SKM-1 (cell line): ENCODE data around the gene ADRA2A.

Source experiments
- DNase-seq: peaks from one replicate; lab custom pipeline; 2025; ENCODE audit not compliant: unreplicated experiment; lab: John Stamatoyannopoulos, UW

ADRA2A gene

GRCh38 chr10:111083222-111084095, 6.6 kb downstream of the ADRA2A start:
- no peak for DNase-seq

GRCh38 chr10:111084366-111085255, 7.8 kb downstream of the ADRA2A start:
- no peak for DNase-seq

- DNase-seq: no peak
Measured at GRCh38 chr10:111085690-111086353, 9.0 kb downstream of the ADRA2A start.

- no peak for DNase-seq
Measured at GRCh38 chr10:111086574-111086973, 9.7 kb downstream of the ADRA2A start.

GRCh38 chr10:111087331-111087756, 10.5 kb downstream of the ADRA2A start:
- no peak for DNase-seq

- DNase-seq: no peak
Measured at GRCh38 chr10:111087968-111088505, 11.2 kb downstream of the ADRA2A start.

- DNase-seq: no peak
Measured at GRCh38 chr10:111089293-111089692, 12.5 kb downstream of the ADRA2A start.

- DNase-seq: no peak
Measured at GRCh38 chr10:111091833-111092232, 15.0 kb downstream of the ADRA2A start.

- no peak for DNase-seq
Measured at GRCh38 chr10:111093741-111094380, 17.0 kb downstream of the ADRA2A start.

GRCh38 chr10:111098679-111099437, 22.0 kb downstream of the ADRA2A start:
- no peak for DNase-seq

GRCh38 chr10:111100198-111100597, 23.4 kb downstream of the ADRA2A start:
- DNase-seq: no peak

- DNase-seq: no peak
Measured at GRCh38 chr10:111101796-111102195, 25.0 kb downstream of the ADRA2A start.

GRCh38 chr10:111102359-111102837, 25.6 kb downstream of the ADRA2A start:
- no peak for DNase-seq

- no peak for DNase-seq
Measured at GRCh38 chr10:111103196-111103840, 26.5 kb downstream of the ADRA2A start.

GRCh38 chr10:111104811-111105210, 28.0 kb downstream of the ADRA2A start:
- no peak for DNase-seq

GRCh38 chr10:111106081-111106480, 29.3 kb downstream of the ADRA2A start:
- DNase-seq: no peak

- DNase-seq: no peak
Measured at GRCh38 chr10:111107023-111107422, 30.2 kb downstream of the ADRA2A start.

- no peak for DNase-seq
Measured at GRCh38 chr10:111107846-111108245, 31.0 kb downstream of the ADRA2A start.

- no peak for DNase-seq
Measured at GRCh38 chr10:111108441-111108840, 31.6 kb downstream of the ADRA2A start.
